Measurements from ENCODE around the gene LHB.

LHB gene

DNA sequence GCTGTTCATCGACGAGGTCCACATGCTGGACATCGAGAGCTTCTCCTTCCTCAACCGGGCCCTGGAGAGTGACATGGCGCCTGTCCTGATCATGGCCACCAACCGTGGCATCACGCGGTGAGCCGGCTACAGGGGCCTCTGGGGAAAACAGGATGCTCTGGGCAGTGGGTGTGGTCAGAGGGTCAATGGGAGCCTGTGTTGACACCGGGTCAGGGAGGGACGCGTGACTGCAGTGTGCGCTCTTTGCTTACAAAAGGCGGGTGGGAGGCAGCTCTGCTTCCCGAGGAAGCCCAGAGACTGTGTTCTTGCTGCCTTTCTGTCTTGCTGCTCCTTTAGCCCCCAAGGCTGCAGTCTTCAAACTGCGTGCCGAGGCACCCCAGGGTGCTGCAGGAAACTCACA is 5.7 kb downstream of the LHB start:
- TF ChIP-seq GATA3 (IDR thresholded peaks at IDR 0.05; ENCODE audit: low read depth, low read length) (no peak), GATA2 (IDR thresholded peaks at IDR 0.05; ENCODE audit: low read depth, low read length) (no peak)

GRCh38 chr19:49010453-49010852 is 6.4 kb downstream of the LHB start:
- no peak for TF ChIP-seq GATA2 (IDR thresholded peaks at IDR 0.05; ENCODE audit: low read depth, low read length)
- TF ChIP-seq GATA3 (IDR thresholded peaks at IDR 0.05; ENCODE audit: low read depth, low read length): no peak

- TF ChIP-seq GATA2 (IDR thresholded peaks at IDR 0.05; ENCODE audit: low read depth, low read length) (no peak), GATA3 (IDR thresholded peaks at IDR 0.05; ENCODE audit: low read depth, low read length) (no peak)
Observed at GRCh38 chr19:49009828-49010227, 7.1 kb downstream of the LHB start.

- no peak for TF ChIP-seq GATA3 (IDR thresholded peaks at IDR 0.05; ENCODE audit: low read depth, low read length)
- TF ChIP-seq GATA2 (IDR thresholded peaks at IDR 0.05; ENCODE audit: low read depth, low read length): no peak
Observed at GRCh38 chr19:49006905-49007304, 10.0 kb downstream of the LHB start.

DNA sequence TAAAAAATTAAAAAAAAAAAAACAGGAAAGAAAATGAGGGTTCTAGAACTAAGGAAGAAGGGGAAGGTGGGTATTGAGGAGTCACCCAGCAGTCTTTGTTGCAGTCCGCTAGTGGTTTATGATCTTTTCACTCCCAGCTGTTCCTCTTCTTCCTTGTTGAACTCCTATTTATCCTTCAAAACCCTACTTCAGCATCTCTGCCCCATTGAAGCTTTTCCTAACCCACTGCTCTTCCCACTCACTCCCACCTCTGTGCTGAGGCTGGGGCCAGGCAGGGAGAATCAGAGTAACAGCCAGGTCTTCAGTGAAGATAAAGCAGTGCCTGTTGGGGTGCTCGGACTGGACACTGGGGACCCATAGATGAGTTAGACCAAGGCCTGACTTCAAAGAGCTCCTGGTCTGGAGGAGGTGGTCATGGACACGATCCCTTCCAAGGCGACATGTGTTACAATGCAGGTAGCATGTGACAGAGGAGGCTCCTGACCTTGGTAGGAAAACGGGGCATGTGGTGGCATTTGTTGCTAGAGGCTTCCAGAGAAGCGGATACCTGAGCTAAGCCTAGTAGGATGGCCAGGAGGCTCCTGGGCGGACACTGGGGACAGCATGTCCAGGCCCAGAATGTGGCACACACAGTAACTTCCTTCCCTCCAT is 11.8 kb downstream of the LHB start:
- TF ChIP-seq GATA3 (IDR thresholded peaks at IDR 0.05; ENCODE audit: low read depth, low read length) (no peak), GATA2 (IDR thresholded peaks at IDR 0.05; ENCODE audit: low read depth, low read length) (no peak)

GRCh38 chr19:49004133-49004532 is 12.8 kb downstream of the LHB start:
- TF ChIP-seq GATA3 (IDR thresholded peaks at IDR 0.05; ENCODE audit: low read depth, low read length): no peak
- no peak for TF ChIP-seq GATA2 (IDR thresholded peaks at IDR 0.05; ENCODE audit: low read depth, low read length)

- TF ChIP-seq GATA2 (IDR thresholded peaks at IDR 0.05; ENCODE audit: low read depth, low read length): no peak
- no peak for TF ChIP-seq GATA3 (IDR thresholded peaks at IDR 0.05; ENCODE audit: low read depth, low read length)
Observed at GRCh38 chr19:48999481-49000325, 17.2 kb downstream of the LHB start.

DNA sequence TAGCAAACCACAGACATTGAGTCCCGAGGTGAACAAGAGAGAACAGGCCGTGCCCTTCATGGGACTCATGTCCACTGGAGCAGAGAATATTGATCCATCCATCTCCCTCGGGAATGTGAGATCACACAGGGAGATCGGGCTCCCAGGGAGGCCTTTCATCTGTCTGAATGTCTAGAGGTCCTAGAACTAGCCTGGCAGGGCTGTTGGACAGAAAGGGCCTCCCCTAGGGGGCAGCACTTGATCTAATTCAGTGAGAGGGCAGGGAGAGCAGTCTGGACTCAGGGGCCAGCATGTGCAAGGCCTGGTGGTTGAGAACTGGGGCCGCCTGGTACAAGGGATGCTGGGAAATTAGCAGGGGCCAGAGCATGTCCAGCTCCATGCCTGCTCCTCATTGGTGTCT is 18.9 kb downstream of the LHB start:
- TF ChIP-seq GATA2 (IDR thresholded peaks at IDR 0.05; ENCODE audit: low read depth, low read length) (no peak), GATA3 (IDR thresholded peaks at IDR 0.05; ENCODE audit: low read depth, low read length) (no peak)

DNA sequence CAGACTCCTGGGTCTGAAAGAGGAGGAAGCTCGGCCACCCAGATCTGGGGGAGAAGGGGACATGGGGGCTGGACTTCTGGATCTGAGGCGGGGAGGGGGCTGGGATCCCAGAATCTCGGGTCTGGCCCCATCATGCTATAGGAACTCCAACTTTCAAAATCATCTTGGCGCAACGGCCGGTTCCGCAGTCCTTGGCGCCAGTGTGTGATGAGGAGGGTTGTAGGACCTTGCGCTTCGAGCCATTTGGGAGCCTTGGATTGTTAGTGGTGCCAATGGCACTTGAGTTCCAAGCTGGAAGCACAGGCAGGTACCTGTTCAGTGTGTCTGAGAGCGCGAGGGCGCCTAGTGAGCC is 22.9 kb downstream of the LHB start:
- TF ChIP-seq GATA3 (IDR thresholded peaks at IDR 0.05; ENCODE audit: low read depth, low read length) (no peak), GATA2 (IDR thresholded peaks at IDR 0.05; ENCODE audit: low read depth, low read length) (no peak)

DNA sequence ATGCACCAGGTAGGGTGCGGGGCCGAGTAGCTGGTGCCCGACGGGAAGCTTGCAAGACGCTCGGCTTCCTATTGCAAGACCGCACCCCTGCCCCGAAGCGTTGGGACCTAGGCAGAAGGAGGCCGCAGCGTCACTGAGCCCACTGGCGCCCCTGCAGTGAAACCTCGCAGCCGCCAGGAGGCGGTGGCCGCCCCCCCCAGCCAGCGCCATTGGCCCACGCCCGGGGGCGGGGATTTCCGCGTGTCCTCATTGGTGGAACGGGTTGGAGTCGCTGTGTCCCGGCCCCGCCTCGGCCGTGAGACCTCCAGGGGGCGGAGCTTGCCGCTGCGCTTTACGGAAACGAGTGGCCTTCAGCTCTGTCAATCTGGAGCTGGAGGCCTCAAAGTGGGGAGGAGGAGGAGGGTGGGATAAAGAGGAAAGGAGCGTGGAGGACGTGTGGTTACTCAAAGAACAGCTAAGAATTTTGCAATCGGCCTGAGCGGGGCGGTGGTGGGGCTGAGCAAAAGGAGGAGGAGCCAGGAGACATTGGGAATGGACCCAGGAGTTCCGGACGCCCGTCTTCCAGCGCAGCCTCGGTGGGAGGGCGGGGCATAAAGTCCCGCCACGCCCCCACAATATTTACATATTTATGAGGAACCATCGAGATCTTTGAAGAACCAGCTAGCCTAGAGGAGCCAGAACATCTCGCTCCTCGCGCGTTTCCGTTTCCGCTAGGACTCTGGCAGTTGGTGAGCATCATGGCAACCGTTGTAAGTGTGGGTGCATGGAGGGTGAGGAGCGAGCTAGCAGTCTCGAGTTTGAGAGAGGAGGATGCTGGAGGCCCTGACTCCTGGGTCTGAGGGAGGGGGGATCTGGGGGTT is 23.5 kb downstream of the LHB start, which contains the start of the genes GYS1 and RUVBL2:
GYS1 (minus strand) TSS at position 135 of the 860 bp plus-strand sequence. CDS start 197 bp downstream, outside the sequence.
RUVBL2 (plus strand) TSS at position 713 of the 860 bp plus-strand sequence; CDS start at position 738, 25 bp downstream.
- TF ChIP-seq GATA2 (IDR thresholded peaks at IDR 0.05; ENCODE audit: low read depth, low read length): no peak
- no peak for TF ChIP-seq GATA3 (IDR thresholded peaks at IDR 0.05; ENCODE audit: low read depth, low read length)

DNA sequence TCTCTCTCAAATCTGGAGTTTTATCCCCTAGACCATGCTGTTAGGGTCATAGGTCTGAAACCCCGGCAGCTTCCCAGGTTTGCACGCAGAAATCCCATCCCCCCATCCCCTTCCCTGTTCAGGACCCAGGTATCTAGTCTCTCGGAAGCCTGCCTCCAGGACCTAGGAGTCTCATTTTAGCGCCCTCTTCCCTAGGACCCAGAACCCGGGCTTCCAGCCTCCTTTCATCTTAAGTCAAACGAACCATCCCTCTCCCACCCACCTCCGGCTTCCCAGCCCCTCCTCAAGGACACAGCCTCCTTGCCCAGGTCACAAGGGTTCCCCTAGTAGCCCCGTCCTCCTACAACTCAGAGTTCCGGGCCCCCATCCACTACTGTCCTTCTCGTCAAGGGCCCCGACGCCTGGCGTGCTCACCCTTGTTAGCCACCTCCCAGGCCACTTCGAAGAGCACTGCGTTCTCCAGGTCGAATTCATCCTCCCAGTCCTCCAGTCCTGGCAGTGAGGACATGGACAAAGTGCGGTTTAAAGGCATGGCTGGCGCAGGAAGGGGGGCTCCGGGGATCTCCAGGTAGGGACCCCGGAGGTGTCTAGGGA is 24.2 kb downstream of the LHB start:
- no peak for TF ChIP-seq GATA3 (IDR thresholded peaks at IDR 0.05; ENCODE audit: low read depth, low read length)
- no peak for TF ChIP-seq GATA2 (IDR thresholded peaks at IDR 0.05; ENCODE audit: low read depth, low read length)

GRCh38 chr19:48991873-48992580 is 24.9 kb downstream of the LHB start:
- no peak for TF ChIP-seq GATA2 (IDR thresholded peaks at IDR 0.05; ENCODE audit: low read depth, low read length)

DNA sequence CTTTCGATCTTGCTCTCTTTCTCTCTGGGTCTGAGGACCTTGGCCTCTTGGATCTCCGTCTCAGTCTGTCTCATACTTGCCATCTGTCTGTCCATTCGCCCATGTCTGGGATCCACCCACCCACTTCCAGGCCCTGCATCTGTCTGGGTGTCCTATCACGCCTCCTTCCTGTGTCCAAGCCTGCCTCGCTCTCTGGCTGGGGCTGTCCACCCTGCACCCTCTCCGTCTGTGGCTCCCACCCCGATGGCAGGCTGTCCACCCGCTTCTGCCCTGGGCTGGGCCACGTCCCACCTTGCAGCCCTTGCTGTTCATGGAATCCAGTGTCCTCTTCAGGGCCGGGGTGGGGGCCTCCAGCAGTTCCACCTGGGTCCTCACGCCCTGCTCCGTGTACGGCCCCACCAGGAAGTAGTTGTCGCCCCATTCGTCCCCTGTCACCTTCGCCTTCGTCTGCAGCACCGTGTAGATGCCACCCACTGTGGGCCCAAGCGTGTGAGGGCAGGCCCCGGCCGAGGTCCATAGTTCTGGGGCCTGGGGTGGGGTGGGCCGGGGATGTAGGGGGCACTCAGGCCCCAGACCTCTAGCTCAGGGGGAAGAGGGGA is 25.8 kb downstream of the LHB start:
- TF ChIP-seq GATA3 (IDR thresholded peaks at IDR 0.05; ENCODE audit: low read depth, low read length): no peak
- TF ChIP-seq GATA2 (IDR thresholded peaks at IDR 0.05; ENCODE audit: low read depth, low read length): no peak
